ENCODE data around the gene RPTOR. TPM values are rescaled to one million over a fixed set of nuclear protein-coding genes. Genes with fewer than 3 reads are reported as not detected.

The RPTOR gene
- total RNA-seq, 1 experiment from 2014 or later = 30.6 TPM

DNA sequence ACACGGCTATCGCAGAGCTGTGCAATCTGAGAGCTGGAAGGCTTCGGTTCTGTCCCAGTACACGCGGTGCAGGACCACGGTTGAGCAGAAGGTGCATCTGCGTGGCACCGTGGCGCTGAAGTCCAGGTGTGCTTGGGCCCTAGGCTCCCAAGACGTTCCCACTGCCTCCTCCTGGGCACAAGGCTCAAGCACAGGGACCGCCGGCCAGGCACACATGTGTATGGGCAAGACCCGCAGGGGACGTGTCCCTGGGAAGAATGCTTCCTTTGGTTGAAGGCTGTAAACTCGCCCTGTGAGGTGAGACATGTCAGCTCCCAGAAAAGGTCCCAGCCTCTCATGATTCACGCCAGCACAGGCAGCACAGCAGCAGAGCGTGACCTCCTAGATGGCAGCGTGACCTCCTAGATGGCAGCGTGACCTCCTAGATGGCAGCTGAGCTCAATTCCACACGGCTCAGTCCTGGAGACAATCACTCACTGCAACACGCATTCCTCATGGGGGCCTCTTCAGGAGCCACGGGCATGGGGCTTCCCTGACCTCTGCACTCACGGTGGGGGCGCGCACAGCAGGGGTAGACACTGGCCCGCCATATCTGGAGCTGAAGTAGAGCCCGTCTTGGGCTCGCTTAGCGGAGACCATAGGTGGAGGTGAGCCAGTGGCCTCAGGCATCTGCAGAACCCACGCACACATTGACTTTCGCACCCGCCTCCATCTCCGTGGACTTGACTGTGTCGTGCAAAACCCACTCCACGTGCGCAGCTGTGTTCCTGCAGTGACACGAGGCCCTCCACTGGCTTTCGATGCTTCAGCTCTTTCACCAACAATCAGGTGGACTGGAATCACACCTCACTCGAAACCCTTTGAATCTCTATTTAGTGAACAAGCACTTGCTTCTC, 362.0 kb downstream of the RPTOR start:
- H3K36me3 ChIP-seq = peaks cover 69% of the 10 kb centered on the region

GRCh38 chr17:80907281-80907680, 362.6 kb downstream of the RPTOR start:
- H3K36me3 ChIP-seq = peaks cover 67% of the 10 kb centered on the region
- H3K9me3 ChIP-seq = no peaks in the 10 kb centered on the region
- H3K27me3 ChIP-seq = no peaks in the 10 kb centered on the region
- no peak overlapping the region for H3K4me3 ChIP-seq
- DNase-seq = no peak

More for the DNA sequence above, 362.0 kb downstream of the RPTOR start:
- no peak for DNase-seq
- Histone ChIP-seq H3K9me3 (no peaks in the 10 kb centered on the region), H3K4me3 (no peak overlapping the region), H3K27me3 (no peaks in the 10 kb centered on the region)

GRCh38 chr17:80908211-80908610, 363.6 kb downstream of the RPTOR start:
- H3K4me3 ChIP-seq = no peak overlapping the region
- H3K27me3 ChIP-seq = no peaks in the 10 kb centered on the region
- no peak for DNase-seq
- H3K9me3 ChIP-seq = no peaks in the 10 kb centered on the region
- H3K36me3 ChIP-seq = peaks cover 65% of the 10 kb centered on the region

- Histone ChIP-seq H3K27me3 (no peaks in the 10 kb centered on the region), H3K4me3 (no peak overlapping the region), H3K36me3 (peaks cover 62% of the 10 kb centered on the region), H3K9me3 (no peaks in the 10 kb centered on the region)
- DNase-seq = no peak
These were observed 364.1 kb downstream of the RPTOR start for GRCh38 chr17:80908776-80909175.

- Histone ChIP-seq H3K36me3 (peaks cover 64% of the 10 kb centered on the region), H3K9me3 (no peaks in the 10 kb centered on the region), H3K27me3 (no peaks in the 10 kb centered on the region), H3K4me3 (no peak overlapping the region)
- no peak for DNase-seq
These were observed 365.0 kb downstream of the RPTOR start for GRCh38 chr17:80909635-80910034.

DNA sequence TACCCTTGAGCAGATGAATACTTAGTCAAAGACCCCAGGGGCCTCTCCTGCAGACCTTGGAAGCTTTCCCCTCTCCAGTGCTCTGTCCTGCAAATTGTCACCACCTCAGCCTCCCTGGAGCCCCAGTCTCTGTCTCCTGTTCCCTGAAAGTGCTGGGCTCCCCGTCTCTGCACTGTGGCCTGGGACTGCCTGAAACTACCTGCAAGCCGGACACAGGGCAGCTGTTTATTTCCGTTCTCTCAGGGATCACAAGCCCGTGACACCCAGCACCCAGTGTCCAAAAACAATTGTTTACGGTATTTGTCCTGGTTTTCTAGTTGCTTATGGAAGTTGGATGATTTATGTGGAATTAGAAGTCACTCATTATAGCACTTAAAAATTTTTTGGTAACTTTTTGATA, 365.4 kb downstream of the RPTOR start:
- H3K36me3 ChIP-seq = peaks cover 62% of the 10 kb centered on the region
- H3K9me3 ChIP-seq = no peaks in the 10 kb centered on the region
- no peak for DNase-seq
- H3K4me3 ChIP-seq = no peak overlapping the region
- no peaks in the 10 kb centered on the region for H3K27me3 ChIP-seq

DNA sequence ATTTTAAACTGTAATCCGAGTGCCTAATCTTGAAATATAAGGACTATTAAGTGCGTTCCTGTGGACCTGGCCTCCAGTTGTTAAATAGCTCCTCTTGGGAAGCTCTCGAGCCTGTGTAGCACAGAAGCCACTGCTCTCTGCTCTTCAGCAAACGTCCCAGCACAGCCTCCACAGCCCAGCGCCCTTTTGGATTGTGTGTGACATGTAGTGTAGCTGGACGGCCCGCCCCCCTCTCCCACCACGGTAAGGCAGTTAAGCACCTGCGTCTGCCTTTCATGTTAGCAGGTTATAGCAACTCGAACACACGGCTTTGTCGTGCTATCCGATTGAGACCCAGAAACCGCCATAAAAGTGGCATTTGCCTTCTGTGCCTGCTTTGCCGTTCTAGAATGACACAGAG, 367.8 kb downstream of the RPTOR start:
- Histone ChIP-seq H3K4me3 (no peak overlapping the region), H3K27me3 (no peaks in the 10 kb centered on the region), H3K9me3 (no peaks in the 10 kb centered on the region), H3K36me3 (peaks cover 61% of the 10 kb centered on the region)
- DNase-seq = no peak

DNA sequence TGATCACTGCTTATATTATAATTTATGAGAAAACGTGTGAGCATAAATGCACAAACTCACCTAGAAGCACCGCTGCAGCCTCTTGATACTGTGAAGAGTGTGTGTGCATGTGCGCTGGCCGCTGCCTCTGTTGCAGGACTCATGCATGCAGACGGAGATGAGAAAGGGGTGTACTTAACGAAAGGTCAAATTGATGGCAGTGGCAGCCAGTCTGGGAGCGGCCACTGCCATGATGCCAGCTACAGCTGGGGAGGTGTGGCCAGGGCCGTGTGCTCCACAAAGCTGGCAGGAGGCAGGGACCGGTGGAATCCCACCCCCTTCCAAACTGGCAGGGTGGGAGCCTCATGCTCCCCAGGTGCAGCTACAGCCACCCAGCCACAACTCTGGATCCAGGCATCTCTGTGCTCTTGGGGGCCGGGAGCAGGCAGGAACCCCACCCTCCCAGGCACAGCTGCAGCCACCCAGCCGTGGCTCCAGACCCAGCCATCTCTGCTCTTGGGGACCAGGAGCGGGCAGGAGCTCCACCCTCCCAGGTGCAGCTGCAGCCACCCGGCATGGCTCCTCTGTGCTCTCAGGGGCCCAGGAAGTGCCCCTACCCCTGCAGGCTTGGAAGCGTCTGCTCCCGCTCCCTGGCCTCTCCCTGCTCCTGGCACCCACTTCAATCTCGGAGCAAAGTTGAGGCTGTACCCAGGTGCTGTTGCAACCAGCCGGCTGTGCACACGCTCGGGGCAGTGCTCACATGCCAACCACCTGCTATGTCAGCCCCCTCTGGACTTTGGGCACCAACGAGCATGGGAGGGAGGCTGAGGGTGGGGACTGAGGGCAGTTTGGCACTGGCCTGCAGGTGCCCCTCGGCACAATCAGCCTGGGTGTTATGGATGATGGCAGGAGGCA, 369.5 kb downstream of the RPTOR start:
- H3K36me3 ChIP-seq = peaks cover 55% of the 10 kb centered on the region
- H3K4me3 ChIP-seq = no peak overlapping the region
- no peaks in the 10 kb centered on the region for H3K9me3 ChIP-seq
- no peak for DNase-seq
- no peaks in the 10 kb centered on the region for H3K27me3 ChIP-seq

DNA sequence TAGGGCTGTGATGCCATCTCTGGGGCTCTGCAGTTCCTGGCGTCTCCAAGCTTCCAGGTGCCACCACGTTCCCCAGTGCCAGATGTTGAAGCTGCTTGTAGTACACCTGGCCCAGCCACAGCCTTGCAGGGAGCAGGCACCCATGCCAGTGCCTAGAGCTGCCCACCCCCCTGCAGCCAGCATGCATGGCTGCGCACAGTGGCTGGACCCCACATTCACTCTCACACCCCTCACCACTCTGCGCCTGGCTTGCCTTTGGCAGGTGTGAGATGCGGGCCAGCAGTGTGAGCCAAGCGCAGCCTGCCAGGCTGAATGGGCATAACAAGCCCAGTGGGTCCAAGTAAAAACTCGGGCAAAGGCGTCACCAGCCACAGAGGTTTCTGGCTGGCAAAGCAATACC, 371.6 kb downstream of the RPTOR start:
- Histone ChIP-seq H3K9me3 (no peaks in the 10 kb centered on the region), H3K27me3 (no peaks in the 10 kb centered on the region), H3K4me3 (no peak overlapping the region), H3K36me3 (peaks cover 55% of the 10 kb centered on the region)
- no peak for DNase-seq

DNA sequence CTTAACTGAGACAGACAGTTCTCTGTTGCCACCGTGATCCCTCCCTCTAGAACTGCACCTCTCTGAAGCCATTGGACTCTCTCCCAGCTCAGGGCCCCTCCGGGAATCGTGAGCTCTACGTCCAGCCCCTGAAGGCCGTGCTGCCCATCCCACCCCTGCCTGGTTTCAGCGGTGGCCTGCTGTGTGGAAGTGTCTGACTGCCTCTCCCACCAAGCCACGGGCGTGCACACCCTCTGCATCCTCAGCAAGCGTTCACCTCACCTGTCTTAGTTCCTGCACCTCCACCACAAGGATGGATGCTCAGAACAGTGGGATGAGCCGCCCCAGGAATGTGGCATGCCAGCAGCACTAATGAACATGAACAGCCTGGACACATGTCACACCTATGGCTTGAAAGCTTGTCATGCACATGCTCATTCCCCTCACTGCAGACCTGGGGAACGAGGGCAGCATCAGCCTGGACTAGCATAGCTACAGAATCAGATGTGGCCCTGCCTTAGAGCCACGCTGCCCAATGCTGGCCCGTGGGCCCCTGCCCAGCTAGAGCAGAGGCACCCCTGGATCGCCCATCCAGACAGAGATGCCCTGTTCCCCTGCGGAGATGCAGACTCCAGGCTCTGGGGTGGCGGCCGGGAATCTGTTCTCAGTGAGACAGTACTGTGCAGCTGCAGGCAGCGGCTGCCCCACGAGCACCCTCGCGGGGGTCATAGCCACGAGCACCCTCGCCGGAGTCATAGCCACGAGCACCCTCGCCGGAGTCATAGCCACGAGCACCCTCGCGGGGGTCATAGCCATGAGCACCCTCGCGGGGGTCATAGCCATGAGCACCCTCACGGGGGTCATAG, 373.3 kb downstream of the RPTOR start:
- H3K27me3 ChIP-seq = no peaks in the 10 kb centered on the region
- peaks cover 45% of the 10 kb centered on the region for H3K36me3 ChIP-seq
- H3K9me3 ChIP-seq = no peaks in the 10 kb centered on the region
- H3K4me3 ChIP-seq = no peak overlapping the region
- DNase-seq = no peak

GRCh38 chr17:80918731-80919130, 374.1 kb downstream of the RPTOR start:
- DNase-seq = no peak
- Histone ChIP-seq H3K9me3 (no peaks in the 10 kb centered on the region), H3K36me3 (peaks cover 40% of the 10 kb centered on the region), H3K4me3 (no peak overlapping the region), H3K27me3 (no peaks in the 10 kb centered on the region)

DNA sequence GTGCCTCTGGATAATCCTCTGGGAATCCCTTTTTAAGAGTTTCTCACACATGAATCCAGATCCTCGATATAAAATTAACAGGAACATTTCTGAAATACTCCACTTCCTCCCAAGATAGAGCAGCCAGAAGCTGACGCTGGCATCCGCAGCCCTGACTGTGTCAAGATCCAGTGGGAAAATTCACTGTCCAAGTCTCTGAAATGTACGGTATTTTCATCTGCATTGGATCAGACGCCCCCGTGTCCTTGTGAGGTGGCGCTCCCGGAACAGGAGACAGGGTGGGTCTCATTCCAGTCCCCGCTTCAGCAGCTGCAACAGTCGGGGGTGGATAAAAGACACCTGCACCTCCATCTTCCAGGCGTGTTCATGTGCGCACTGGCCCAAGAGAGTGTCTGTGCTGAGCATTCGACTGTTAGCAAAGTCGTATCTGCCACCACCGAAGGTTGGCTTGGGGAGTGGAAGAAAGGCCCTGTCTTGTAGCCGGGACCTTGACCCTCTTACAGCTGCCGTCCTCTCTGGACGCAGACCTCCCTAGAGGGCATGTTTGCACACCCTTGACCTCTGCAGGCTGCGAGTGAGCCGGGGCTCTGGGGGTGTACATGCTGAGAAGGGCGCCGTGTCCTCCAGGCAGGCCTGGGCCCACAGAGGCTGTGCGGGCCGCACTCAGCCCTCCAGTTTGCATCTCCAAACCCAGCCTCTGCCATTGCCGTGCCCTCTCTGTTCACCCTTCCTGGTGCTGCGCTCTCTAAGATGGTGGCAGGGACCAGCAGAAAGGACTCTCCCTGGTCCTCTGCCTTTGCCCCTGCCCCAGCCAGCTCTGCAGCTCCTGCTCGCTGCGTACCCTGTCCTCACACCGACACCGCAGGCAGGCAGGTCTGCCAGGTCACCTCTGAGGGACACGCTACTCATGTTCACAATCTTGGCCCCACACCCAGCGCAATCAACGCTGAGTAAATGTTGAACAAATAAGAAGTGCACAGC, 375.0 kb downstream of the RPTOR start:
- no peak for DNase-seq
- Histone ChIP-seq H3K4me3 (no peak overlapping the region), H3K9me3 (no peaks in the 10 kb centered on the region), H3K36me3 (peaks cover 31% of the 10 kb centered on the region), H3K27me3 (no peaks in the 10 kb centered on the region)

- Histone ChIP-seq H3K4me3 (no peak overlapping the region), H3K9me3 (no peaks in the 10 kb centered on the region), H3K36me3 (peaks cover 33% of the 10 kb centered on the region), H3K27me3 (no peaks in the 10 kb centered on the region)
- DNase-seq = no peak
These were observed 375.8 kb downstream of the RPTOR start for GRCh38 chr17:80920441-80920840.

DNA sequence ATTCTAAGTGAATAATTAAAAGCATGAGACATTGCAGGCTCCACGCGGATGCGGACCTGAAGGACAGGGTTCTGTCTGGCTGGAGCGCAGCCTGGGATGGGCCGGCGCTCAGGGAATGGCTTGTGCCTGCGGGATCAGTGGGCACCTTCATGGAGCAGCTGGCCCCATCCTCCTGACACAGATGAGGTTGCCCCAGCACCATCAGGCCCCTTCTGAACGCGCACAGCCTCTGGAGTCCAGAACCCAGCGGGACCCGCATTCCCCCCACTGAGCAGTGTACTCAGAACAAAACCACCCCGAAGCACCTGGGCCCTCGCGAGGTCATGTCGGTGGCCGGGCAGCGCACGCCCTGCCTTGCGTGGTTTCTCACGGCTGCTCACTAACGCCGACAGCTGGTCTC, 376.5 kb downstream of the RPTOR start:
- H3K4me3 ChIP-seq = no peak overlapping the region
- no peak for DNase-seq

DNA sequence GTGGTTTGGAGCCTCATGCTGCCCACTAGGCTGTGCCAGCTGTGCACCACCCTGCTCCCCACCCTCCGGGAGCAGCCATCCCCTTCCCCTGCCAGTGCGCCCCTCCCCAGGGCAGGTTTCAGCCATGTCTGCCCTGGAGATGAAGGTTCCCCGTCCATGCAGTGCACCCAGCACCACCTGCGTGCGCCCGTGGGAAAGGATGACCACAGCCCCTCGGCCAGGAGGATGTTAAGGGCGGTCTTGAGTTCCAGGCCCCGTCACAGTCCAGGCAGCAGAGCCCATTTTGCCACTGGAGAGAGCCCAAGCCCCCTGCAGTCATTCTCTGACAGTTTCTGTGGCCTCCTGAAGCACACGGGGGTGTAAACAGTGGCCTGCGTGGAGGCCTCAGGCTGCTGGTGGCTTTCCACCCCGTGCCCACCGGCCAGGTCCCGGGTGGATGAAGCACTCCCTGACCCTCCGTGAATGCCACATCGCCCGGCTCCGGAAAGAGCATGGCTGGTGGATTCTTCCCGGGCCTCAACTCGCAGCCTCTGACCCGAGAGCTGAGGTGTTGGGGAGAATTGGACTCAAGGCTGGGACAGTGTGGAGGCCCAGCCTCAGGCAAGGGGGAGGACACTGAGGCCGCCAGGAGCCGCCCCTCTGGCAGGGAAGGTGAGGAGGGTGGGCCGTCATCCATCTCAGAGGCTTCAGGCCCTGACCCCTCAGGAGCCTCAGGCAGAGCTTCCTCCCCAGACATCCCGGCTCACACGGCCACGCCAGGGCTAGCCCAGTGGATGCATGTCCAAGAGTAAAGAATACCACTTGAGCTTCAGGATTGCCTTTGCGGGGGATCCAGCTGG, 377.3 kb downstream of the RPTOR start:
- Histone ChIP-seq H3K4me3 (no peak overlapping the region), H3K9me3 (no peaks in the 10 kb centered on the region), H3K36me3 (peaks cover 35% of the 10 kb centered on the region), H3K27me3 (no peaks in the 10 kb centered on the region)
- DNase-seq = no peak

More for the DNA sequence above, 376.5 kb downstream of the RPTOR start:
- Histone ChIP-seq H3K36me3 (peaks cover 31% of the 10 kb centered on the region), H3K27me3 (no peaks in the 10 kb centered on the region), H3K9me3 (no peaks in the 10 kb centered on the region)

Data from MG63 (cell line).